SK-N-SH treated with all-trans-retinoic acid at 6 μM for 48 hours (cell line): Measurements from ENCODE around the gene CFAP210.

Experiments
- BACH2 ChIP-seq: fragments of 250-450 bp; sonication (Bioruptor Pico); IDR thresholded peaks from 2 replicates; pipeline ENCODE4 v1.9.0; 2021; ENCODE audit warnings: mild to moderate bottlenecking, borderline replicate concordance
- CREB5 ChIP-seq: fragments of 250-450 bp; sonication (Bioruptor Pico); IDR thresholded peaks from 2 replicates; pipeline ENCODE4 v1.5.1; 2020; ENCODE audit warnings: low read depth, mild to moderate bottlenecking, moderate library complexity
- PATZ1 ChIP-seq: fragments of 250-450 bp; sonication (Bioruptor Pico); IDR thresholded peaks from 2 replicates; pipeline ENCODE4 v1.8.0; 2020; ENCODE audit warnings: mild to moderate bottlenecking, moderate library complexity, borderline replicate concordance
- PPARA ChIP-seq: fragments of 250-450 bp; sonication (Bioruptor Pico); IDR thresholded peaks from 2 replicates; pipeline ENCODE4 v1.5.0; 2020; ENCODE audit warnings: mild to moderate bottlenecking, borderline replicate concordance
- SNAI2 ChIP-seq: fragments of 250-450 bp; sonication (Bioruptor Pico); IDR thresholded peaks from 2 replicates; pipeline ENCODE4 v1.5.0; 2020; ENCODE audit warnings: mild to moderate bottlenecking, moderate library complexity

DNA sequence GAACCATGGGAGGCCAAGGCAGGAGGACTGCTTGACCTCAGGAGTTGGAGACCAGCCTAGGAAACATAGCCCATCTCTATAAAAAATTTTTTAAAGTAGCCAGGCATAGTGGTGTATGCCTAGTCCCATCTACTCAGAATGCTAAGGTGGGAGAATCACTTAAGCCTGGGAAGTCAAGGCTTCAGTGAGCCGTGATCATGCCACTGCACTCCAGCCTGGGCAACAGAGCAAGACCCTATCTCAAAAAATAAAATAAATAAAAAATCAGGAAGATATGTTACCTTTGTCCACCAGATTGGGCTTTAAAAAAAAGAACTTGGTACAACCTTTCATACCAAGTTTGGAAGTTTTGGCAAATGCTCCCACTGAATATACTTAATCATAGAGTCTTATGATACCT is 35.3 kb downstream of the CFAP210 start:
- TF ChIP-seq PATZ1 (CRISPR knock-in tag) (no peak), CREB5 (CRISPR knock-in tag) (no peak), SNAI2 (CRISPR knock-in tag) (no peak), PPARA (no peak), BACH2 (no peak)
